BLaER1 treated with 17β-estradiol and CSF1 and Interleukin-3, amounts not matched to agents 10 nM and 100 nM (cell line): ENCODE data around the gene GRIK5.
A peak's percentile ranks its signal among the peaks of the same experiment; 100 is the strongest.

ENCODE experiments used
- H3K27ac ChIP-seq, 11 experiments: shearing (Covaris generic); formaldehyde crosslinking; 2 replicates each; pipeline ENCODE4 v1.8.1; 2022
- H3K27me3 ChIP-seq, 11 experiments: shearing (Covaris generic); formaldehyde crosslinking; 2 replicates each; pipeline ENCODE4 v1.8.1; 2022
- H3K36me3 ChIP-seq, 11 experiments: shearing (Covaris generic); formaldehyde crosslinking; 2 replicates each; pipeline ENCODE4 v1.8.1; 2022
- H3K4me1 ChIP-seq, 10 experiments: shearing (Covaris generic); formaldehyde crosslinking; 2 replicates each; pipeline ENCODE4 v1.8.1; 2022
- H3K4me2 ChIP-seq, 11 experiments: shearing (Covaris generic); formaldehyde crosslinking; 2 replicates each; pipeline ENCODE4 v1.8.1; 2022
- H3K4me3 ChIP-seq, 10 experiments: shearing (Covaris generic); formaldehyde crosslinking; 2 replicates each; pipeline ENCODE4 v1.8.1; 2022
- H3K9ac ChIP-seq, 11 experiments: shearing (Covaris generic); formaldehyde crosslinking; 2 replicates each; pipeline ENCODE4 v1.8.1; 2022
- H3K9me3 ChIP-seq, 11 experiments: shearing (Covaris generic); formaldehyde crosslinking; replicated peaks in 1 of 11; 2 replicates each; pipeline ENCODE4 v1.8.1; 2022
- H4K20me1 ChIP-seq, 11 experiments: shearing (Covaris generic); formaldehyde crosslinking; 2 replicates each; pipeline ENCODE4 v1.8.1; 2022
- Cebpa-rat ChIP-seq, 11 experiments: shearing (Covaris generic); IDR thresholded peaks; 2 replicates each; pipeline ENCODE4 v1.8.1; 2022

The GRIK5 gene

GRCh38 chr19:42060117-42060516 is 9.9 kb downstream of the GRIK5 start:
- Histone ChIP-seq H3K4me2 (no peak overlapping the region), H3K27me3 (no peaks in the 10 kb centered on the region), H3K27ac (no peak overlapping the region), H3K9me3 (no peaks in the 10 kb centered on the region), H4K20me1 (peaks cover 0 to 54% (median under 1%) of the 10 kb centered on the region in 11 experiments; a peak in 7 of 22 replicates), H3K4me3 (no peak overlapping the region), H3K36me3 (peaks cover 89 to 99% (median 96%) of the 10 kb centered on the region in 11 experiments), H3K4me1 (peaks cover 5 to 28% (median 13%) of the 10 kb centered on the region in 10 experiments; a peak in 16 of 20 replicates), H3K9ac (no peak overlapping the region)
- no peak for TF ChIP-seq Cebpa-rat (IDR thresholded peaks at IDR 0.05)

GRCh38 chr19:42059196-42059595 is 10.8 kb downstream of the GRIK5 start:
- Histone ChIP-seq H3K36me3 (peaks cover 89 to 99% (median 96%) of the 10 kb centered on the region in 11 experiments), H3K4me1 (peaks cover 3 to 29% (median 14%) of the 10 kb centered on the region in 10 experiments; a peak in 19 of 20 replicates), H3K4me3 (no peak overlapping the region), H4K20me1 (peaks cover 0 to 45% (median 0%) of the 10 kb centered on the region in 11 experiments; a peak in 5 of 22 replicates), H3K9ac (no peak overlapping the region), H3K9me3 (no peaks in the 10 kb centered on the region), H3K4me2 (no peak overlapping the region), H3K27me3 (no peaks in the 10 kb centered on the region), H3K27ac (no peak overlapping the region)
- TF ChIP-seq Cebpa-rat (IDR thresholded peaks at IDR 0.05) = no peak

GRCh38 chr19:42057846-42058245 is 12.2 kb downstream of the GRIK5 start:
- Histone ChIP-seq H3K27ac (no peak overlapping the region), H3K27me3 (no peaks in the 10 kb centered on the region), H4K20me1 (peaks cover 0 to 47% (median 0%) of the 10 kb centered on the region in 11 experiments; a peak in 5 of 22 replicates), H3K9ac (0 out of 22 replicates have a peak overlapping the region, but pooled peaks of 1 of the 11 experiments have one; percentile 24), H3K4me3 (no peak overlapping the region), H3K36me3 (peaks cover 89 to 99% (median 96%) of the 10 kb centered on the region in 11 experiments), H3K9me3 (no peaks in the 10 kb centered on the region), H3K4me1 (peaks cover 15 to 37% (median 22%) of the 10 kb centered on the region in 10 experiments; a peak in 19 of 20 replicates), H3K4me2 (0 out of 22 replicates have a peak overlapping the region, but pooled peaks of 1 of the 11 experiments have one; percentile 3)
- TF ChIP-seq Cebpa-rat (IDR thresholded peaks at IDR 0.05) = no peak

- Histone ChIP-seq H4K20me1 (peaks cover 0 to 43% (median 0%) of the 10 kb centered on the region in 11 experiments; a peak in 8 of 22 replicates), H3K9me3 (no peaks in the 10 kb centered on the region), H3K4me3 (no peak overlapping the region), H3K4me1 (peaks cover 21 to 60% (median 49%) of the 10 kb centered on the region in 10 experiments; a peak in 19 of 20 replicates), H3K4me2 (peak overlapping the region in 5 of 11 experiments; percentile 62 to 87 (median 76); a peak in 7 of 22 replicates), H3K9ac (no peak overlapping the region), H3K27ac (no peak overlapping the region), H3K36me3 (peaks cover 69 to 99% (median 75%) of the 10 kb centered on the region in 11 experiments), H3K27me3 (no peaks in the 10 kb centered on the region)
- no peak for TF ChIP-seq Cebpa-rat (IDR thresholded peaks at IDR 0.05)
These were observed 15.8 kb downstream of the GRIK5 start for GRCh38 chr19:42054205-42054604.

GRCh38 chr19:42053037-42053935 is 16.7 kb downstream of the GRIK5 start:
- H3K36me3 ChIP-seq = peaks cover 60 to 99% (median 71%) of the 10 kb centered on the region in 11 experiments
- H3K27ac ChIP-seq = peak overlapping the region in 2 of 11 experiments; percentile 27 to 55; a peak in 1 of 22 replicates
- H3K4me2 ChIP-seq = peak overlapping the region in 9 of 11 experiments; percentile 12 to 87 (median 67); a peak in 17 of 22 replicates
- no peak for TF ChIP-seq Cebpa-rat (IDR thresholded peaks at IDR 0.05)
- no peak overlapping the region for H3K4me3 ChIP-seq
- no peaks in the 10 kb centered on the region for H3K27me3 ChIP-seq
- peaks cover 21 to 66% (median 56%) of the 10 kb centered on the region in 10 experiments; a peak in 19 of 20 replicates for H3K4me1 ChIP-seq
- peaks cover 0 to 43% (median 0%) of the 10 kb centered on the region in 11 experiments; a peak in 8 of 22 replicates for H4K20me1 ChIP-seq
- peak overlapping the region in 7 of 11 experiments; percentile 9 to 68 (median 46); a peak in 10 of 22 replicates for H3K9ac ChIP-seq
- H3K9me3 ChIP-seq = no peaks in the 10 kb centered on the region

- Histone ChIP-seq H3K9me3 (no peaks in the 10 kb centered on the region), H3K27me3 (no peaks in the 10 kb centered on the region), H3K9ac (peak overlapping the region in 7 of 11 experiments; percentile 9 to 68 (median 46); a peak in 13 of 22 replicates), H4K20me1 (peaks cover 0 to 41% (median 0%) of the 10 kb centered on the region in 11 experiments; a peak in 8 of 22 replicates), H3K4me1 (peaks cover 13 to 64% (median 55%) of the 10 kb centered on the region in 10 experiments; a peak in 19 of 20 replicates), H3K27ac (peak overlapping the region in 6 of 11 experiments; percentile 17 to 57 (median 36); a peak in 8 of 22 replicates), H3K4me3 (no peak overlapping the region), H3K36me3 (peaks cover 53 to 99% (median 65%) of the 10 kb centered on the region in 11 experiments), H3K4me2 (peak overlapping the region in 9 of 11 experiments; percentile 12 to 87 (median 67); a peak in 17 of 22 replicates)
- no peak for TF ChIP-seq Cebpa-rat (IDR thresholded peaks at IDR 0.05)
These were observed 17.7 kb downstream of the GRIK5 start for GRCh38 chr19:42052241-42052863.

GRCh38 chr19:42051166-42052115 is 18.6 kb downstream of the GRIK5 start:
- peak overlapping the region in 6 of 11 experiments; percentile 62 to 87 (median 74); a peak in 8 of 22 replicates for H3K4me2 ChIP-seq
- peaks cover 0 to 33% (median 0%) of the 10 kb centered on the region in 11 experiments; a peak in 8 of 22 replicates for H4K20me1 ChIP-seq
- peaks cover 6 to 57% (median 49%) of the 10 kb centered on the region in 10 experiments; a peak in 18 of 20 replicates for H3K4me1 ChIP-seq
- no peaks in the 10 kb centered on the region for H3K9me3 ChIP-seq
- H3K27ac ChIP-seq = peak overlapping the region in 1 of 11 experiments; percentile 55; a peak in 3 of 22 replicates
- peaks cover 50 to 99% (median 65%) of the 10 kb centered on the region in 11 experiments for H3K36me3 ChIP-seq
- no peaks in the 10 kb centered on the region for H3K27me3 ChIP-seq
- TF ChIP-seq Cebpa-rat (IDR thresholded peaks at IDR 0.05) = no peak
- H3K9ac ChIP-seq = peak overlapping the region in 1 of 11 experiments; percentile 45; a peak in 1 of 22 replicates
- no peak overlapping the region for H3K4me3 ChIP-seq
